Non-pigmented ciliary epithelial cell (primary cell): ENCODE data around the gene CNTNAP5.

Source experiments
- DNase-seq: peaks from one replicate; pipeline ENCODE4 v3.0.0-alpha.2; 2010; ENCODE audit warnings: low read depth

CNTNAP5 gene

DNA sequence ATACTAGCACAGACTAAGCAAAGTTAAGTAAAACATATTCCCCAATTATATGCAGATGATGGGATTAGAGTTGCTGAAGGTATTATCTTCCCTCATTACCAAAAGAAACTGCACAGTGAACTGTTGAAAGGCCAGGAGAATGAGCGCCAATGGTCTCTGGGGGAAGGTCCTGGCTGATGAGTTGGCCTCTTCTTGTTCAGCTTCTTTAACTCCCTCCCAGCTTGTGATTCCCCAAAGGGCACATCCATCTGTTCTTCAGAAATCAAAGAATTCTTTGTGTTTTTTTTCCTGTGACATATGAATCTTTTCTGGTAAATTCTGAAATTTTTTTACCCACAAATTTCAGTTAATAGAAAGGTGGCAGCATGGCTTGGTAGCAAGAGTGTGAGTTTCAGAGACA, 667.6 kb downstream of the CNTNAP5 start:
- DNase-seq = no peak

- DNase-seq = no peak
Observed at GRCh38 chr2:124693156-124693555, 668.1 kb downstream of the CNTNAP5 start.

DNA sequence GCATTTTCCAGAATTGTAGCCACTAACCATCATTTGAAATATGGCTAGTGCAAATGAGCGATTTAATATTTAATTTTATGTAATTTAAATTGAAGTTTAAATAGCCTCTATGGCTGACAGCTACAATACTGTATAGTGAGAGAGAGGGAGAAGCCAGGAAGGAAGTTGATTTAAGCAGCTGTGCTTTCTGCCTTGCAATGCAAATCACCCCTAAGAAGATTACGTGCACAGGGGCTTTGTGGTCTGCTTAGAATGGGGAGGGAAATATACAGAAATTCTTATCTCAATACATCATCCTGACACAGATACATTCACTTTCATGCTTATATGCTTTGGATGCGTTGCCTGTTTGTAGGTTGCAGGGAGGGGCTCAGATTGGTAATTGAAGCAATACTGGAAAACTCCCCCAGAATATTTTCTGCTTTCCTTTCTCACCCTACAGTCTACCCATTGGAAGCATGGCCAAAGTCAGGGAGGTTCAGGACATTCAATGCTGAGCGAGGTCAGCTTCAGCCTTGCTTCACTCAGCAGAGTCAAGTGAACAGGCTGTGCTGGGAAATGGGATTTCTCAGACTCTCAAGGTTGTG, 674.0 kb downstream of the CNTNAP5 start:
- DNase-seq = no peak

GRCh38 chr2:124702777-124703176, 677.7 kb downstream of the CNTNAP5 start:
- DNase-seq = no peak

DNA sequence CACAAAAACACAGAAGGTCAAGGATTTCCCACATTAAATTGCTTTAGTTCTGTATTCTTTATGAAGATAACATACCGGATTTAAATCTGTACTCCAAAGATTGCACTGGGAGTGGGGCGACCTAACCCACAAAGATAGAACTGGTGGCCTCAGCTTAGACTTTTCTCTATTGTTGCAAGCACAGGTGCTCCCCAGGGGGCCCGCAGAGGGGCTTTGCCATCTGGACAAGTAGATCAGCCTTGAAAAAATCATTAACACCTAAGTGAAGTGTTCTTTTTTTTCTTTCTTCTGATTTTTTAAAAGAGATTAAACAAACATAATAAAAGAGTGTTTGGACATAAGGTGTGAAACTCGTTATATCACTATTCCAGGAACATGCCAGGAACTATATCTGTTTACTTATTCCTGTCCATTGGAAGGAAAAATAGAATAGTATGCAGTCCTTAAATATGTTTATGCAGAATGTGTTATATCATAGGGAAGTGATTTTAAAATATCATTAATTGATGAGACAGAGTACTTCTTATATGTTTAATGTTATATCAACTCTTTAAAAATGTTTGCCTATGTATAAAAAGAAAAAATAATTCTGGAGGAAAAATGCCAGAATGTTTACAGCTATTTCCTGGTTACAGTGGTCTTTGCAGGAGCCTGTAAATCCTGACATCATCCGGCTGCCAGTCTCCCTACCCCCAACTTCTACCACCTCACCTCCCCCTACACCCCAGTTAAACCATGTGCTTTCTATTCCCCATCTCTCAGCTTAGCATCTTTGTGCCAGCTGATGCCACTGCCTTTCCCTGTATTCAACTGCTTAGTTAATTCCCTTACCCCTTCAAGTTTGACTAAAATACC, 679.2 kb downstream of the CNTNAP5 start:
- DNase-seq = no peak

- no peak for DNase-seq
Observed at GRCh38 chr2:124708661-124709060, 683.6 kb downstream of the CNTNAP5 start.

GRCh38 chr2:124713969-124714368, 688.9 kb downstream of the CNTNAP5 start:
- DNase-seq = no peak

DNA sequence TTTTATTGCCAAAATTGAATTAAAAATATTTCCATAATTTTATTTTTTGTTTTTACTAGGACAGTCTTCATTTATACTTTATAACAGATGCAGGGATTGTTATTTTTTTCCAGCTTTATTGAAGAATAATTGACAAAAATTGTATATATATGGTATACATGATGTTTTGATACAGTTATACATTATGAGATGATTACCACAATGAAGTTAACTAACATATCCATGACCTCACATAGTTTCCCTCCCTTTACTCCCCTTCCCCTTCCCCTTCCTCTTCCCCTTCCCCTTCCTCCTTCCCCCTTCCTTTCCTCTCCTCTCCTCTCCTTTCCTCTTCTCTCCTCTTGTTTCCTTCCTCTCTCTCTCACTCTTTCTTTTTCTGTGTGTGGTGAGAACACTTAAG, 700.1 kb downstream of the CNTNAP5 start:
- DNase-seq = no peak

DNA sequence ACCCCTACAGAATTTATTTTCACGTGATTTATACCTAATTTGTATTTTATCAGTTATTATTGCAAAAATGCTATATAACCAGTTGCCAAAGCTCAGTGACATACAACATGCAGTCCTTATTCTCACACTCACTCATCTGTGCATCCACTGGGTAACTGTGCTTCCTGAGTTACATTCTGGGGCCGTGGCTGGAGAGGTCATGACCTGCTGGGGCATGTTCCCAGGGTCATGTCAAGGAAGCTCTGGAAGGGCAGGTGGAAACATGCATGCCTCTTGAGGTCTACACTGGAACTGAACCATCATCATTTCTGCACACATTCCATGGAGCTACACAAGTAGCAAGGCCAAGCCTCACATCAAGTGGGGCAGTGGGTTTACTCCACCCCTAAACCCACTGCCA, 715.5 kb downstream of the CNTNAP5 start:
- DNase-seq = no peak

- DNase-seq = no peak
Observed at GRCh38 chr2:124753842-124754241, 728.8 kb downstream of the CNTNAP5 start.

- no peak for DNase-seq
Observed at GRCh38 chr2:124755386-124755785, 730.3 kb downstream of the CNTNAP5 start.

DNA sequence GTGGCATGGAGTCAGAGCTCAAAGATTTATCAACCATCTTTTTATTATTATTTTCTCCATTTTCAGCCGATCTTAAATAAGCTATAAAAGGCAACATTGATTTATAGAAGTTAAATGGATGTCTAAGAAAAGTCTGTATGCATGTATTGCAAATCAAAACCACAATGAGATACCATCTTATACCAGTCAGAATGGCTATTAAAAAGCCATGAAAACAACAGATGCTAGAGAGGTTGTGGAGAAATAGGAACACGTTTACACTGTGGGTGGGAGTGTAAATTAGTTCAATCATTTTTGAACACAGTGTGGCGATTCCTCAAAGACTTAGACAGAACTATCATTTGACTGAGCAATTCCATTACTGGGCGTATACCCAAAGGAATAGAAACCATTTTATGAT, 731.0 kb downstream of the CNTNAP5 start:
- DNase-seq = no peak

GRCh38 chr2:124762388-124762787, 737.3 kb downstream of the CNTNAP5 start:
- no peak for DNase-seq

DNA sequence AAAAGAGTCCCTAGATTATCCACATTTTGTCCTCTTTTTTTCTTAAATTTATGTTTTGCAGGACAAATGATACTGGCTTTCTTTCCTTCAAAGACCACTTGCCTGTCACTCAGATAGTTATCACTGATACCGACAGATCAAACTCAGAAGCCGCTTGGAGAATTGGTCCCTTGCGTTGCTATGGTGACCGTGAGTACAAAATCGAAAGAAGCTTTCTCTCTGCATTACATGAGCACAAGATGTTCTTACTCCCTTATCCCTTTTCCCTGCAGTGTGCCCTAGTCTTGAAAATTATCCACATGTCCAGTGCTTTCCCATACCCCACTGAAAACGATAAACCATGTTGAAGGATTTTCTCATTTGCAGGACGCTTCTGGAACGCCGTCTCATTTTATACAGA, 738.5 kb downstream of the CNTNAP5 start:
- no peak for DNase-seq

GRCh38 chr2:124774781-124775180, 749.7 kb downstream of the CNTNAP5 start:
- DNase-seq = no peak

DNA sequence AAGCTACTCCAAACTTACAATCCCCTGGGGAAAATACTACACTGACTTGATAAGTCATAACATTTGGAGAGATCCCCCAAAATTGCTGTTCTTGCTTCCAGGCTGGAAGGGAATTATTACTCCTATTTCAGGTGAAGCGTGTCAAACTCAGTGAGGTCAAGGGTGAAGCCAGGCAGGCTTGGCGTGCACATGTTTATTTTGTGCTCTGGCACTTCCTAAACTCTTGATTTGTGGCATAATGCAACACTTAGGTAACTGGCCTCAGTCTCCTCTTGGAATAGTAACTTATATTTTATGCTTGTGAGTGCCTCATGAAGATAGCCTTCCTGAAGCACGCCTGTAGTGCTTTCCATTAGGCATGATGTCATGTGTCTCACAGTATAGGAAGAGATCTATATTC, 751.2 kb downstream of the CNTNAP5 start:
- no peak for DNase-seq

- no peak for DNase-seq
Observed at GRCh38 chr2:124778076-124778475, 753.0 kb downstream of the CNTNAP5 start.

GRCh38 chr2:124796647-124797046, 771.6 kb downstream of the CNTNAP5 start:
- no peak for DNase-seq

DNA sequence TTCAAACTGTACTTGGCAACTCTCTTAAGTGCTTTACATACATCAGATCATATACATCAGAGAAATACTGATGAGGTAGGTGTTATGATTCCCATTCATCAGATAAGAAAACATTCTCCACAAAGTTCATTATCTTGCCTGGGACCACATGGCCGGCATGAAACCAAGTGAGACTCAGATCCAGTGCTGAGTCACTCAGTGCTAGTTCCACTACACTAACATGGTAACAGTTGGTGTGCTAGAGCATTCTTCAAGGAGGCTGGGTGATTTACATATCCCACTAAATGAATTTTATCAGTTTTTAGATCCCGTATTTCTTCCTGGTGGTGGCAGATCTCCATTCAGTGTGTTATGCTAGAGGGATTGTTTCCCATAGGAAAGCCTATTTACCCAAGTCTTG, 772.0 kb downstream of the CNTNAP5 start:
- DNase-seq = no peak

DNA sequence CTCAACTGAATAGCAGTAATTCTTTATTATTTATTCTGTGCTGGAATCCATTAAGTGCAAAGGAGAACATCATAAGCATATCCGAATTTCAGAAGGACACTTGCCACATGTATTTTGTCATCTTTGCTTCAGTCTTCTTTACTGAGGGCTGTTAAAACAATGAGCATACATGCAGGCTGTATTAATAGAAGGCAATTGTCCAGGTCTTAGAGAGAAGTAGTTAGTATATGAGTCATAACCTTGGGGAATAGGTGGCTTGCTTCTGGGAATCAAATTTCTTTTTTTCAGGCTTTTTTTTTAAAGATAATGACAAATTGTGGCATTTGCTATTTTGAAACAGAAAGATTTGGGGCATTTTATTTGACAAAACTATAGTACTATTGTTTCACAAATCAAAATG, 773.5 kb downstream of the CNTNAP5 start:
- no peak for DNase-seq

DNA sequence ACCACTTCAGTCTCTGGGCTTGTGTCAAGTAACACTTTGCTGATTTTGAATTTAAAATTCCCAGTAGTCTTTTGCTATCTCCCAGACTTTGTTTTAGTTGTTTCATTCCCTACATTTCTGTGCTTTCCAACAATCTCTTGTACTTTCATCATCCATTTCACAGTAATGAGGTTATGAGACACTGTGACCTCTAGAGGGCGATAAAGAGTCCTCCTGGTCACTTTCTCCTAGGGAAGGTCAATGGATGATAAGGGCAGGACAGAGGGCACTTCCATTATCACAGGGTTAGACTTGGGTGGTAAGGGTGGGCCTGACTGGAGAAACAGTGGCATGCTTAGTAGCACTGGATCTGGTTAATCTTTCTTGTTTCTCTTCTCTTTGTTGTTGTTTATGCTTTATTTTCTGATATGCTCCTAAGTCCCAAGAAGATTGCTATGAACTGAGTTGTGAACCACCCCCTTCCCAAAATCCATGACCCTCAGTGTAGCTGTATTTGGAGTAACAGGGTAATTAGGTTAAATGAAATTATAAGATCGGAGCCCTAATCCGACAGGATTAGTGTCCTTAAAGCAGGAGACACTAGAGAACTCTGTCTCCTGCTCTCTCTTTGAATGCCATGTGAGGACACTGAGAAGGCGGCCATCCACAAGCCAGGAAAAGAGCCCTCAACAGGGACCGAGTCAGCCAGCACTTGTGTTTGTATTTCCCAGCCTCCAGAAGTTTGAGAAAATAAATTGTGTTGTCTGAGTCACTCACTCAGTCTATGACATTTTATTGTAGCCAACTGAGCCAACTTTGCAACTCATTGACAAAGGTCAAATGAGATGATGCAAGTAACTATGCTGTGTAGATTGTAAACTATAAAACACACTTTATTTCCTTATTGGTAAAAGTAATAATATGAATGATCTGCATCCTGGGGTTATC, 779.2 kb downstream of the CNTNAP5 start:
- DNase-seq = no peak

DNA sequence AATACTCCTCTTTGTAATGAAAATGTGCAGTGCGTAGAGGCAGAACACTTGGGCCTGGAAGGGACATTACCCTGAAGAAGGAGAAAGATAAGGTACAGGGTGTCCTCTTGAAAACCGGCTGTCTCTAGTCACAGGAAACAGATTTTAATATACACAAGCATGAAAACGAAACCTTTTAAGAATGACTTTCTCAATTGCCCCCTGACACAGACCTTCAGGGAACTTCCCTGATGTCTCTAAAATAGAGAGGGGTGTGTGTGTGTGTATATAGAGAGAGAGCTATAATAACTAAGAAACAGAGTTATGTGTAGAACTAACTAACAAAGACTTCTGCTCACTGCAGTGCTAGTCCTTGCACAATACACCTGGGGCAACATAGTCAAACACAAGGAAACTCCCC, 780.0 kb downstream of the CNTNAP5 start:
- DNase-seq = no peak

DNA sequence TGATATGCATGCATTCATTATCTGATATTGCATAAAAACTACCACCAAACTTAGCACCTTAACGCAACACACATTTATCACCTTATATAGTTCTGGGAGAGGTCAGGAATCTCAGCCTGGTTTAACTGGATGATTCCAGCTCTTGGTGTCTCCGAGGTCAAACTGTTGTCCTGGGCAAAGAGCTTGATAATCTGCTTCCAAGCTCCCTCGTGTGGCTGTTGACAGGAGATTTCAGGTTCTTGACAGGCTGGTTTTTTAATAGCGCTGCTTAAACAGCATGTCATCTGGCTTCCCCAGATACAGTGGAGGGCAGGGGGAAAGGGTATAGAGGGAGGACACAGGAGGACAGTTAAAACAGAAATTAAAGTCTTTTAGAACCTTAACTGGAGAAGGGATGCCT, 785.0 kb downstream of the CNTNAP5 start:
- no peak for DNase-seq
